ENCODE measurements around the gene ZNF561.

ZNF561 gene

GRCh38 chr19:9570255-9570654 lies 50.8 kb downstream of the ZNF561 start:
- no peak for DNase-seq

DNA sequence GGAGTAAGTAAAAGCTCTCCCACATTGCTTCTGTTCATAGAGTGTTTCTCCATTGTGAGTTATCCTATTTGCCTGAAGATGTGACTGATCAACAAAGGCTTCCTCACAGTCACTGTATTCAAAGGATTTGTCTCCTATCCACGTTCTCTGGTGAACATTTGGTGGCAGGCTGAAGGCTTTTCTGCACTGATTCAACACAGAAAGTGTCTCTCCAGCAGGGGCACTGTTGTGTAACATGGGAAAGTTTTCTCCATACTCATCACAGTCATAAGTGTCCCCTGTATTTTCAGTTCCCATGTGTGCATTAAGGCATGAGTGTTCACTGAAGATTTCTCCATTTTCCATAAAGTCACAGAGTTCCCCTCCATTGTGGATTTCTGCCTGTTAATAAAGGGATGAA lies 54.3 kb downstream of the ZNF561 start:
- no peak for DNase-seq

GRCh38 chr19:9565900-9566705 lies 54.9 kb downstream of the ZNF561 start:
- no peak for DNase-seq
